ENCODE data around the gene NACC1.
"Not testable (repeated sequence)": the region's sequence is repeated elsewhere in the genome, so short reads cannot be mapped to it uniquely, and the experiment has no call there.

Gene NACC1

DNA sequence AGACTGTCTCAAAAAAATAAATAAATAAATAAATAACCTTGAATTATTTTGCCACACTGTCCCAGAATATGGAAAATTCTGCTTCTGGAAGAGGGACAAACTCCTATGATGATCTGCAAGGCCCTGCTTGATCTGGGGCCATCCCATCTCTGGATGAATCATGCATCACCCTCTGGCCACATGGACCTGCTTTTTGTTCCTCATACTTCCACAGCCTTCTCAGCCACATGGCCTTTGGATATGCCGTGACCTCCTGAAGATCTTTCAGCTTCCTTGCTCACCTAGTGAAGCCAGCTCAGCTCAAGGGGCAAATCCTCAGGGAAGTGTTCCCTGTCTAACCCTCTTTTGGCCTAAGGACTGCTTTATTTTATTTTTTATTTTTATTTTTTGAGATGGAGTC, 42.5 kb downstream of the NACC1 start:
- H3K27ac ChIP-seq = no peak overlapping the region
- no peak for TF ChIP-seq ZFX (IDR thresholded peaks at IDR 0.05)
- TF ChIP-seq, protein P1, sequence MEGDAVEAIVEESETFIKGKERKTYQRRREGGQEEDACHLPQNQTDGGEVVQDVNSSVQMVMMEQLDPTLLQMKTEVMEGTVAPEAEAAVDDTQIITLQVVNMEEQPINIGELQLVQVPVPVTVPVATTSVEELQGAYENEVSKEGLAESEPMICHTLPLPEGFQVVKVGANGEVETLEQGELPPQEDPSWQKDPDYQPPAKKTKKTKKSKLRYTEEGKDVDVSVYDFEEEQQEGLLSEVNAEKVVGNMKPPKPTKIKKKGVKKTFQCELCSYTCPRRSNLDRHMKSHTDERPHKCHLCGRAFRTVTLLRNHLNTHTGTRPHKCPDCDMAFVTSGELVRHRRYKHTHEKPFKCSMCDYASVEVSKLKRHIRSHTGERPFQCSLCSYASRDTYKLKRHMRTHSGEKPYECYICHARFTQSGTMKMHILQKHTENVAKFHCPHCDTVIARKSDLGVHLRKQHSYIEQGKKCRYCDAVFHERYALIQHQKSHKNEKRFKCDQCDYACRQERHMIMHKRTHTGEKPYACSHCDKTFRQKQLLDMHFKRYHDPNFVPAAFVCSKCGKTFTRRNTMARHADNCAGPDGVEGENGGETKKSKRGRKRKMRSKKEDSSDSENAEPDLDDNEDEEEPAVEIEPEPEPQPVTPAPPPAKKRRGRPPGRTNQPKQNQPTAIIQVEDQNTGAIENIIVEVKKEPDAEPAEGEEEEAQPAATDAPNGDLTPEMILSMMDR (conservative IDR thresholded peaks at IDR 0.05) = no peak

GRCh38 chr19:13162724-13163608, 44.9 kb downstream of the NACC1 start:
- peak overlapping the region; percentile 81 for H3K27ac ChIP-seq

GRCh38 chr19:13163609-13164342, 45.7 kb downstream of the NACC1 start:
- no peak for TF ChIP-seq ZFX (IDR thresholded peaks at IDR 0.05)
- TF ChIP-seq, protein P1 (conservative IDR thresholded peaks at IDR 0.05) = no peak
- peak overlapping the region; percentile 81 for H3K27ac ChIP-seq

More at GRCh38 chr19:13162724-13163608, 44.9 kb downstream of the NACC1 start:
- no peak for TF ChIP-seq ZFX (IDR thresholded peaks at IDR 0.05)
- TF ChIP-seq, protein P1 (conservative IDR thresholded peaks at IDR 0.05) = no peak

DNA sequence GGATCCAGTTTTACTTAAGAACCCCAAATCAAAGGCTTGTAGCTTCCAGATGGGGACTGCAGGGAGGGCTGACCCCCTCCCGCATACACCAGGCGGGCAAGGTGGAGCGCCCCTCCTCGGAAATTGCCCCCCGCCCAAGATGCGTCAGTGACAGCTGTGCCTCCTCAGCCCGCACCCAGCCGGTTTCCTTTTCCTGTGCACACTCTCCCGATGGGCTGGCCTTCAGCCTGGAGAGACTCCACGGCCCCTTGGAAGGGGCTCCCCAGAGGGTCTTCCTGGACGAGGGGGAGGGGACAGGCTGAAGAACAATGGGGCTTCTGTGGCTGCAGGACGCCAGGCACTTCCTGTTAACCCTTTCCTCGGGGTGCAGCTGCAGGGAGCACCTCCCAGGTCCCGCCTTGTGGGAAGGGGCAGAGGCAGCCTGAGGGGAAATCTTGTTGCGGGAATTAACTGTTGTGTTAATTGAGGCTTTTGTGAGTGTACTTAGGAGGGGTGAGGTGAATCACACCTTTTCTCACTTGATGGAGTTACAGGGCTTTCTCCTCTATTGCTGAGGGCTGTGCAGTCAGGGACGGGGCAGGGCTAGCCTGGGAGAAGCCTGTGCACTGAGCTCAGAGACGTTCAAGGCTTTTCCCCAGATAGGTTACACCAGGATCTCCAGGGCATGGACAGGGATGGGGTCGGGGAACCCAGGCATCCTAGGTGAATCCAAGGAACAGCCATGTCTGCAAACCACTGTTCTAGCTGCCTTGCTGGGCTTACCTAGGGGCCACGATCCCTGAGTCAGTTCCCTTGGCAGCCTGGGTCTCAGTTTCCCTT, 46.5 kb downstream of the NACC1 start:
- TF ChIP-seq ZFX (IDR thresholded peaks at IDR 0.05) = no peak
- TF ChIP-seq, protein P1 (conservative IDR thresholded peaks at IDR 0.05) = no peak
- peak overlapping the region; percentile 81 for H3K27ac ChIP-seq

- no peak for TF ChIP-seq ZFX (IDR thresholded peaks at IDR 0.05)
- TF ChIP-seq, protein P1 (conservative IDR thresholded peaks at IDR 0.05) = no peak
- H3K27ac ChIP-seq = peak overlapping the region; percentile 81; the same call in 1 of the 2 replicates
Observed at GRCh38 chr19:13165162-13165997, 47.3 kb downstream of the NACC1 start.

- H3K27ac ChIP-seq = not testable (repeated sequence)
Observed at GRCh38 chr19:13166151-13166550, 48.1 kb downstream of the NACC1 start.

DNA sequence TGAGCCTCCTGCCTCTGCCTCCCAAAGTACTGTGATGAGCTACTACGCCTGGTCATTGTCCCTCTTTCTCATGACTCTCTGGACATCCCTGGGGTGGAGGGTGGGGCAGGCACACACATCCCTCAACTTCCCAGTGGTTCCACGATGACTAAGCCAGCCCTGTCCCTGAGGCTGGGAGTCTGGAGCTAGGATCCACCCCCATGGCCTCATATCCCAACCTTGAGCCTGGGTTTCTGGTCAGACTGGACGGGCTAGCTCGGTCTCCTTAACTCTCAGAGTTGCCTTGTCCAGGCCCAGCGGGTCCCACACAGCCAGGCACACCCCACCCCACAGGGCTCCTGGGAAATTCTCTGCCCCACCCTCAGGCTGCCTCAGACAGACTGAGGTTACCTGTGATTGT, 51.7 kb downstream of the NACC1 start:
- TF ChIP-seq, protein P1 (conservative IDR thresholded peaks at IDR 0.05) = no peak
- no peak for TF ChIP-seq ZFX (IDR thresholded peaks at IDR 0.05)
- H3K27ac ChIP-seq = peak overlapping the region; percentile 23
